ENCODE measurements around the gene PCDHB5.
"Not testable (repeated sequence)": the region's sequence is repeated elsewhere in the genome, so short reads cannot be mapped to it uniquely, and the experiment has no call there.

- TF ChIP-seq POLR2A (IDR thresholded peaks at IDR 0.05; ENCODE audit: low read length); GATA1 (IDR thresholded peaks at IDR 0.05; ENCODE audit: low read depth, low read length): not testable (repeated sequence)
These were observed 17.1 kb downstream of the PCDHB5 start for GRCh38 chr5:141152096-141152495.

Measured in erythroblast (primary cell).